HepG2 (cell line): ENCODE data around the gene RRAS2. TPM values are rescaled to one million over a fixed set of nuclear protein-coding genes. Genes with fewer than 3 reads are reported as not detected.

Experiments used
- ATAC-seq: fragments of 200-7000 bp; cut with Tn5 transposase; 3 replicates; pipeline ENCODE4 v1.9.1; 2020; ENCODE audit warnings: mild to moderate bottlenecking, moderate library complexity
- BruUV-seq: library from RNA; stranded (reverse); fragments of 400-500 nt; replicated peaks from 2 replicates; lab custom pipeline; 2021; lab: Mats Ljungman, UMichigan
- CTCF ChIA-PET: fragments of 300-600 bp; formaldehyde crosslinking; extraction: SDS; loops from one replicate; lab custom pipeline; 2021; ENCODE audit warnings: low total read pairs, inconsistent platforms, low intra/inter-chr PET ratio; lab: Yijun Ruan, JAX
- POLR2A ChIA-PET: fragments of 350-600 bp; sonication (Branson Sonifier 250); formaldehyde crosslinking; loops from one replicate; lab custom pipeline; 2020; ENCODE audit warnings: antibody characterized with exemption, inconsistent platforms; lab: Yijun Ruan, JAX
- DNase-seq: peaks from one replicate; pipeline ENCODE4 v3.0.0-alpha.2; 2015; ENCODE audit warnings: low spot score
- FAIRE-seq: peaks from 3 replicates; lab custom pipeline; 2011; peaks lifted over from hg19 to GRCh38; lab: Jason Lieb, UNC
- H2AFZ ChIP-seq: one replicate; pipeline ENCODE4 v1.6.1; 2011; ENCODE audit warnings: low read length, inconsistent platforms
- H3K27ac ChIP-seq: fragments of 300-600 bp; 3 replicates; pipeline ENCODE4 v1.8.0; 2011; ENCODE audit warnings: mixed run types, mild to moderate bottlenecking, mixed read lengths, low read length, inconsistent platforms; ENCODE audit not compliant: insufficient read depth; ENCODE audit errors: extremely low read length
- H3K27me3 ChIP-seq, 2 experiments: fragments of 200-600 bp in 1 of 2; 2 replicates in 1 of 2; 3 replicates in 1 of 2; pipeline versions ENCODE4 v1.6.0 to v1.8.0; 2011; ENCODE audit warnings: low read length in 2 of 2, mild to moderate bottlenecking in 2 of 2, moderate library complexity in 2 of 2, inconsistent platforms in 1 of 2; ENCODE audit not compliant: insufficient read depth in 2 of 2, control insufficient read depth in 1 of 2
- H3K36me3 ChIP-seq, 2 experiments: fragments of 200-600 bp in 1 of 2; replicated peaks in 1 of 2; 2 replicates in 1 of 2; 3 replicates in 1 of 2; pipeline versions ENCODE4 v1.5.1 to v1.8.0; 2011; ENCODE audit warnings: low read length in 2 of 2, inconsistent platforms in 1 of 2; ENCODE audit not compliant: insufficient read depth in 2 of 2, control insufficient read depth in 1 of 2
- H3K4me1 ChIP-seq: 2 replicates; pipeline ENCODE4 v1.5.1; 2012; ENCODE audit warnings: low read length, inconsistent platforms; ENCODE audit not compliant: insufficient read depth
- H3K4me2 ChIP-seq: 2 replicates; pipeline ENCODE4 v1.6.0; 2011; ENCODE audit warnings: low read depth, low read length, inconsistent platforms
- H3K4me3 ChIP-seq, 3 experiments: fragments of 200-600 bp in 1 of 3; sonication (generic), shearing (Covaris generic) in 1 of 3; replicated peaks in 1 of 3; 2 replicates each; pipeline ENCODE4 v1.5.1; 2011 to 2016; ENCODE audit warnings: low read length in 3 of 3, inconsistent platforms in 2 of 3, low read depth in 2 of 3, mild to moderate bottlenecking in 2 of 3, control low read depth in 1 of 3, mixed read lengths in 1 of 3; ENCODE audit not compliant: insufficient read depth in 1 of 3
- H3K79me2 ChIP-seq: one replicate; pipeline ENCODE4 v1.6.1; 2011; ENCODE audit warnings: low read length, inconsistent platforms; ENCODE audit not compliant: insufficient read depth
- H3K9ac ChIP-seq: 2 replicates; pipeline ENCODE4 v1.6.0; 2011; ENCODE audit warnings: mild to moderate bottlenecking, low read depth, low read length, inconsistent platforms; ENCODE audit not compliant: insufficient read depth
- H3K9me3 ChIP-seq: 2 replicates; pipeline ENCODE4 v1.5.1; 2012; ENCODE audit warnings: mild to moderate bottlenecking, low read length
- H4K20me1 ChIP-seq: 2 replicates; pipeline ENCODE4 v1.6.0; 2011; ENCODE audit warnings: inconsistent platforms, mild to moderate bottlenecking, low read length, moderate library complexity; ENCODE audit not compliant: insufficient read depth
- JUND ChIP-seq: sonication (generic); formaldehyde crosslinking; IDR thresholded peaks from 2 replicates; pipeline ENCODE4 v1.8.0; 2022; ENCODE audit warnings: mild to moderate bottlenecking, missing genetic modification reagents
- KDM6A ChIP-seq: IDR thresholded peaks from 2 replicates; pipeline ENCODE4 v1.6.1; 2016; ENCODE audit warnings: low read depth
- MYC ChIP-seq: sonication (generic); formaldehyde crosslinking; IDR thresholded peaks from 2 replicates; pipeline ENCODE4 v1.9.0; 2021; ENCODE audit warnings: missing genetic modification reagents, borderline replicate concordance
- NR2F1 ChIP-seq, 2 experiments: fragments of 450-650 bp in 1 of 2; formaldehyde crosslinking in 1 of 2; IDR thresholded peaks; 2 replicates each; pipeline versions ENCODE4 v1.5.0 to v1.6.1; 2016 to 2020; ENCODE audit warnings: mild to moderate bottlenecking in 1 of 2, missing compliant biosample characterization in 1 of 2, missing genetic modification reagents in 1 of 2, moderate library complexity in 1 of 2
- RBM22 ChIP-seq: fragments of 200-400 bp; formaldehyde crosslinking; optimal IDR thresholded peaks from 2 replicates; pipeline ENCODE3; 2017; ENCODE audit warnings: mild to moderate bottlenecking, low read length, moderate library complexity
- SOX13 ChIP-seq, 3 experiments: fragments of 450-650 bp in 1 of 3; sonication (generic) in 1 of 3; formaldehyde crosslinking in 1 of 3; IDR thresholded peaks in 2 of 3; conservative IDR thresholded peaks in 1 of 3; 2 replicates each; pipeline versions ENCODE4 v1.5.0 to v1.6.1; 2016 to 2020; ENCODE audit warnings: antibody characterized with exemption in 1 of 3, mild to moderate bottlenecking in 1 of 3, missing compliant biosample characterization in 1 of 3, missing genetic modification reagents in 1 of 3, moderate library complexity in 1 of 3
- TCF12 ChIP-seq, 2 experiments: fragments of 450-650 bp in 1 of 2; sonication (generic) in 1 of 2; formaldehyde crosslinking in 1 of 2; IDR thresholded peaks; 2 replicates each; pipeline versions ENCODE4 v1.6.1 to v1.8.0; 2017 to 2022; ENCODE audit warnings: antibody characterized with exemption in 1 of 2, mild to moderate bottlenecking in 1 of 2, missing genetic modification reagents in 1 of 2, moderate library complexity in 1 of 2
- ZBTB7A ChIP-seq: sonication (generic); formaldehyde crosslinking; IDR thresholded peaks from 2 replicates; pipeline ENCODE4 v1.8.0; 2022; ENCODE audit warnings: mild to moderate bottlenecking, missing genetic modification reagents
- ZNF430 ChIP-seq: sonication (generic); formaldehyde crosslinking; IDR thresholded peaks from 2 replicates; pipeline ENCODE4 v1.9.0; 2021; ENCODE audit warnings: mild to moderate bottlenecking, missing genetic modification reagents
- ZNF549 ChIP-seq: sonication (generic); formaldehyde crosslinking; IDR thresholded peaks from 2 replicates; pipeline ENCODE4 v1.5.0; 2020; ENCODE audit warnings: missing genetic modification reagents
- ZNF629 ChIP-seq: sonication (generic); formaldehyde crosslinking; conservative IDR thresholded peaks from 2 replicates; pipeline ENCODE4 v1.5.0; 2020; ENCODE audit warnings: missing genetic modification reagents
- ZNF703 ChIP-seq: sonication (generic); formaldehyde crosslinking; IDR thresholded peaks from 2 replicates; pipeline ENCODE4 v1.5.1; 2020; ENCODE audit warnings: missing genetic modification reagents, mild to moderate bottlenecking, moderate library complexity, borderline replicate concordance
- ZNF768 ChIP-seq: sonication (generic); formaldehyde crosslinking; IDR thresholded peaks from 2 replicates; pipeline ENCODE4 v1.4.0; 2020; ENCODE audit warnings: missing genetic modification reagents
- WGBS: methylation state at CpG from one replicate; pipeline ENCODE4 v1.1.6; 2017; ENCODE audit warnings: low lambda C conversion rate; 5-methylcytosine and 5-hydroxymethylcytosine counted together
- in situ Hi-C: cut with HindIII; loops from 2 replicates; pipeline ENCODE4 v1.10.0; 2017; ENCODE audit warnings: low pct_unique_long_range_greater_than_20kb; ENCODE audit not compliant: extremely low pct_ligation_motif_present
- intact Hi-C: fragments of 100-400 bp; cut with micrococcal nuclease; formaldehyde crosslinking; loops from one replicate; pipeline ENCODE4 v1.10.0; 2022; ENCODE audit not compliant: unreplicated experiment
- polyA plus RNA-seq, 8 experiments: library from polyadenylated mRNA; depleted of rRNA in 3 of 8; stranded (reverse) in 7 of 8; unstranded in 1 of 8; fragments of >200 nt; fragmentation: Illumina TruSeq in 4 of 8; extraction: Trizol in 4 of 8; gene quantifications; 2 replicates each; pipeline versions ENCODE4 v1.2.1 to v1.2.3, GENCODE V29; 2011 to 2016; ENCODE audit warnings: low read depth in 4 of 8, missing spikeins in 1 of 8, mixed read lengths in 1 of 8; ENCODE audit not compliant: insufficient read depth in 1 of 8
- total RNA-seq, 5 experiments: library from RNA; depleted of rRNA; stranded (reverse); fragments of >200 nt; fragmentation: Illumina TruSeq; extraction: Trizol; gene quantifications; 2 replicates each; pipeline ENCODE4 v1.2.3, GENCODE V29; 2016; ENCODE audit warnings: low read depth in 1 of 5
- TF ChIP-seq, protein P1 (sequence below): sonication (generic); formaldehyde crosslinking; IDR thresholded peaks from 2 replicates; pipeline ENCODE4 v1.4.0; 2020; ENCODE audit warnings: missing genetic modification reagents
- TF ChIP-seq, protein P2 (sequence below): sonication (generic); formaldehyde crosslinking; IDR thresholded peaks from 2 replicates; pipeline ENCODE4 v1.4.0; 2020; ENCODE audit warnings: mild to moderate bottlenecking, missing genetic modification reagents, borderline replicate concordance
- TF ChIP-seq, protein P3 (sequence below): sonication (generic); formaldehyde crosslinking; IDR thresholded peaks from 2 replicates; pipeline ENCODE4 v1.5.0; 2020; ENCODE audit warnings: missing genetic modification reagents

The RRAS2 gene
- total and polyA plus RNA-seq, 2 of the 13 experiments (the other 11 are each of a cell fraction or from before 2014, with no cell fraction given), result 19.0 to 44.1 TPM

DNA sequence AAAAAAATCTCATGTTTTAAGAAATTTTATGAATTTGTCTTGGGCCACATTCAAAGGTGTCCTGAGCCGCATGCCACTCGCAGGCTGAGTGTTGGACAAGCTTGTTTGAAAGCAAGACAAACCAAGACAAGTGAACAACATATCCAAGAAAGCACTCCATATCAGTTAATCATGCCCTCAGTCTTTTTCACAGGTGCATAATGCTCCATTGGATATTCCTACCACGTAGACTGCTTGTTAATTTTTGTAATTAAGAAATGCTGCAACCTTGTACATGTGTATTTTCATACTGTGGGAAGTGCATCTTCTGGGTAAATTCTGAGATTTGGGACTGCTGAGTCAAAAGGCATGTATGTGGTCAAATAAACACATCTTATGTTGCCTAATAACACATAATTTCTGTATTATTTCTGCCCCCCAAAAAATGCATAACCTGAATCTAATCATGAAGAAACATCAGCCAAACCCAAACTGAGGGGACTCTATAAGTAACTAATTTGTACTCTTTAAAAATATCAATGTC is 8.2 kb downstream of the RRAS2 start:
- CTCF ChIA-PET, result no interaction called here
- no peaks in the 10 kb centered on the region; a peak in 1 of 5 replicates for H3K36me3 ChIP-seq
- H3K4me2 ChIP-seq, result no peak overlapping the region
- 98% methylated on average over 3 of the region's 3 CpGs for WGBS
- no peak overlapping the region for H2AFZ ChIP-seq
- peaks cover 10% of the 10 kb centered on the region; the same call in 1 of the 2 replicates for H3K9me3 ChIP-seq
- DNase-seq (no peak), ATAC-seq (no peak), FAIRE-seq (no peak)
- in situ Hi-C loops, result no loop called here
- no peaks in the 10 kb centered on the region for H3K27me3 ChIP-seq
- no peaks in the 10 kb centered on the region for H4K20me1 ChIP-seq
- no peak overlapping the region for H3K9ac ChIP-seq
- BruUV-seq, result no TSS peak
- H3K27ac ChIP-seq, result no peak overlapping the region
- peaks cover 18% of the 10 kb centered on the region for H3K4me1 ChIP-seq
- no peak overlapping the region for H3K4me3 ChIP-seq
- intact Hi-C loops, result no loop called here
- peaks cover 81% of the 10 kb centered on the region for H3K79me2 ChIP-seq
- POLR2A ChIA-PET, result no interaction called here
- TF ChIP-seq ZBTB7A (CRISPR knock-in tag) (no peak), JUND (no peak), KDM6A (CRISPR knock-in tag) (no peak), ZNF703 (CRISPR knock-in tag) (no peak), TCF12 (IDR thresholded peaks at IDR 0.05) (no peak), TCF12 (CRISPR knock-in tag; IDR thresholded peaks at IDR 0.05) (no peak), ZNF549 (no peak), ZNF768 (no peak), MYC (CRISPR knock-in tag) (no peak), SOX13 (IDR thresholded peaks at IDR 0.05) (no peak), SOX13 (CRISPR knock-in tag; conservative IDR thresholded peaks at IDR 0.05 in 1 of 2, IDR thresholded peaks at IDR 0.05 in 1 of 2) (no peak), RBM22 (no peak), ZNF629 (no peak), NR2F1 (CRISPR knock-in tag; IDR thresholded peaks at IDR 0.05) (no peak), ZNF430 (CRISPR knock-in tag) (no peak)
- TF ChIP-seq, protein P1, sequence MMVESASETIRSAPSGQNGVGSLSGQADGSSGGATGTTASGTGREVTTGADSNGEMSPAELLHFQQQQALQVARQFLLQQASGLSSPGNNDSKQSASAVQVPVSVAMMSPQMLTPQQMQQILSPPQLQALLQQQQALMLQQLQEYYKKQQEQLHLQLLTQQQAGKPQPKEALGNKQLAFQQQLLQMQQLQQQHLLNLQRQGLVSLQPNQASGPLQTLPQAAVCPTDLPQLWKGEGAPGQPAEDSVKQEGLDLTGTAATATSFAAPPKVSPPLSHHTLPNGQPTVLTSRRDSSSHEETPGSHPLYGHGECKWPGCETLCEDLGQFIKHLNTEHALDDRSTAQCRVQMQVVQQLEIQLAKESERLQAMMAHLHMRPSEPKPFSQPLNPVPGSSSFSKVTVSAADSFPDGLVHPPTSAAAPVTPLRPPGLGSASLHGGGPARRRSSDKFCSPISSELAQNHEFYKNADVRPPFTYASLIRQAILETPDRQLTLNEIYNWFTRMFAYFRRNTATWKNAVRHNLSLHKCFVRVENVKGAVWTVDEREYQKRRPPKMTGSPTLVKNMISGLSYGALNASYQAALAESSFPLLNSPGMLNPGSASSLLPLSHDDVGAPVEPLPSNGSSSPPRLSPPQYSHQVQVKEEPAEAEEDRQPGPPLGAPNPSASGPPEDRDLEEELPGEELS, result no peak
- TF ChIP-seq, protein P2, sequence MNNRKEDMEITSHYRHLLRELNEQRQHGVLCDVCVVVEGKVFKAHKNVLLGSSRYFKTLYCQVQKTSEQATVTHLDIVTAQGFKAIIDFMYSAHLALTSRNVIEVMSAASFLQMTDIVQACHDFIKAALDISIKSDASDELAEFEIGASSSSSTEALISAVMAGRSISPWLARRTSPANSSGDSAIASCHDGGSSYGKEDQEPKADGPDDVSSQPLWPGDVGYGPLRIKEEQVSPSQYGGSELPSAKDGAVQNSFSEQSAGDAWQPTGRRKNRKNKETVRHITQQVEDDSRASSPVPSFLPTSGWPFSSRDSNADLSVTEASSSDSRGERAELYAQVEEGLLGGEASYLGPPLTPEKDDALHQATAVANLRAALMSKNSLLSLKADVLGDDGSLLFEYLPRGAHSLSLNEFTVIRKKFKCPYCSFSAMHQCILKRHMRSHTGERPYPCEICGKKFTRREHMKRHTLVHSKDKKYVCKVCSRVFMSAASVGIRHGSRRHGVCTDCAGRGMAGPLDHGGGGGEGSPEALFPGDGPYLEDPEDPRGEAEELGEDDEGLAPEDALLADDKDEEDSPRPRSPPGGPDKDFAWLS (CRISPR knock-in tag), result no peak
- TF ChIP-seq, protein P3, sequence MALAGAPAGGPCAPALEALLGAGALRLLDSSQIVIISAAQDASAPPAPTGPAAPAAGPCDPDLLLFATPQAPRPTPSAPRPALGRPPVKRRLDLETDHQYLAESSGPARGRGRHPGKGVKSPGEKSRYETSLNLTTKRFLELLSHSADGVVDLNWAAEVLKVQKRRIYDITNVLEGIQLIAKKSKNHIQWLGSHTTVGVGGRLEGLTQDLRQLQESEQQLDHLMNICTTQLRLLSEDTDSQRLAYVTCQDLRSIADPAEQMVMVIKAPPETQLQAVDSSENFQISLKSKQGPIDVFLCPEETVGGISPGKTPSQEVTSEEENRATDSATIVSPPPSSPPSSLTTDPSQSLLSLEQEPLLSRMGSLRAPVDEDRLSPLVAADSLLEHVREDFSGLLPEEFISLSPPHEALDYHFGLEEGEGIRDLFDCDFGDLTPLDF, result no peak
